SHP77 (cell line): Measurements from ENCODE around the gene ZFP62.
"Not testable (repeated sequence)": the region's sequence is repeated elsewhere in the genome, so short reads cannot be mapped to it uniquely, and the experiment has no call there.

Experiments
- DNase-seq, 2 experiments: peaks; one replicate each; lab custom pipeline; 2025; lab: John Stamatoyannopoulos, UW

Gene ZFP62

GRCh38 chr5:180860887-180861822 is at the start of gene ZFP62:
Gene ZFP62, minus strand, starts transcription at chr5:180861276. Its CDS starts 57 bp downstream, at chr5:180861219.
- DNase-seq, result peak; percentile 81 to 89

GRCh38 chr5:180910735-180911134 is 49.7 kb upstream of the ZFP62 start:
- DNase-seq, result no peak

GRCh38 chr5:180910182-180910581 is 49.1 kb upstream of the ZFP62 start:
- DNase-seq, result no peak

GRCh38 chr5:180909782-180910181 is 48.7 kb upstream of the ZFP62 start:
- no peak for DNase-seq

- DNase-seq, result no peak
These were observed 48.1 kb upstream of the ZFP62 start for GRCh38 chr5:180908998-180909731.

GRCh38 chr5:180908400-180908799 is 47.3 kb upstream of the ZFP62 start:
- DNase-seq, result peak in 1 of 2 experiments; percentile 5

GRCh38 chr5:180901319-180902009 is 40.4 kb upstream of the ZFP62 start:
- DNase-seq, result no peak

- DNase-seq, result no peak
These were observed 39.1 kb upstream of the ZFP62 start for GRCh38 chr5:180900178-180900577.

GRCh38 chr5:180898621-180899246 is 37.7 kb upstream of the ZFP62 start, which contains the start of gene BTNL8:
Gene BTNL8, plus strand, starts transcription at chr5:180899159. Its CDS starts 152 bp downstream, at chr5:180899311.
- DNase-seq, result no peak

- DNase-seq, result not testable (repeated sequence)
These were observed 34.3 kb upstream of the ZFP62 start for GRCh38 chr5:180895330-180895729.

GRCh38 chr5:180889381-180889780 is 28.3 kb upstream of the ZFP62 start:
- DNase-seq, result no peak

- DNase-seq, result peak; percentile 31 to 47
These were observed 24.9 kb upstream of the ZFP62 start for GRCh38 chr5:180885845-180886529.

GRCh38 chr5:180875860-180876426 is 14.9 kb upstream of the ZFP62 start:
- no peak for DNase-seq

GRCh38 chr5:180874804-180875582 is 13.9 kb upstream of the ZFP62 start:
- no peak for DNase-seq

- peak in 1 of 2 experiments; percentile 10 for DNase-seq
These were observed 12.8 kb upstream of the ZFP62 start for GRCh38 chr5:180873615-180874520.

GRCh38 chr5:180872419-180872818 is 11.3 kb upstream of the ZFP62 start:
- no peak for DNase-seq

GRCh38 chr5:180870276-180871068 is 9.4 kb upstream of the ZFP62 start:
- DNase-seq, result no peak

GRCh38 chr5:180869587-180869986 is 8.5 kb upstream of the ZFP62 start:
- no peak for DNase-seq
